ENCODE measurements around the gene MSGN1.

The MSGN1 gene

GRCh38 chr2:17816396-17817245 is at the start of gene MSGN1:
TSS of gene MSGN1 (plus strand) at chr2:17816460. CDS start at chr2:17816519, 59 bp downstream.
- DNase-seq (ENCODE audit: low read depth in 1 of 2, low spot score in 1 of 2): no peak

- DNase-seq (ENCODE audit: low read depth in 1 of 2, low spot score in 1 of 2): no peak
Observed at GRCh38 chr2:17768894-17769293, 47.4 kb upstream of the MSGN1 start.

GRCh38 chr2:17771956-17772355 is 44.3 kb upstream of the MSGN1 start:
- DNase-seq (ENCODE audit: low read depth in 1 of 2, low spot score in 1 of 2): no peak

- DNase-seq (ENCODE audit: low read depth in 1 of 2, low spot score in 1 of 2): no peak
Observed at GRCh38 chr2:17772532-17772931, 43.7 kb upstream of the MSGN1 start.

- DNase-seq (ENCODE audit: low read depth in 1 of 2, low spot score in 1 of 2): no peak
Observed at GRCh38 chr2:17780546-17780945, 35.7 kb upstream of the MSGN1 start.

- DNase-seq (ENCODE audit: low read depth in 1 of 2, low spot score in 1 of 2): no peak
Observed at GRCh38 chr2:17781482-17781881, 34.8 kb upstream of the MSGN1 start.

GRCh38 chr2:17786727-17787126 is 29.5 kb upstream of the MSGN1 start:
- DNase-seq (ENCODE audit: low read depth in 1 of 2, low spot score in 1 of 2): no peak

- DNase-seq (ENCODE audit: low read depth in 1 of 2, low spot score in 1 of 2): no peak
Observed at GRCh38 chr2:17788773-17789172, 27.5 kb upstream of the MSGN1 start.

- no peak for DNase-seq (ENCODE audit: low read depth in 1 of 2, low spot score in 1 of 2)
Observed at GRCh38 chr2:17790536-17790935, 25.7 kb upstream of the MSGN1 start.

GRCh38 chr2:17791121-17791816 is 25.0 kb upstream of the MSGN1 start:
- DNase-seq (ENCODE audit: low read depth in 1 of 2, low spot score in 1 of 2): no peak

- DNase-seq (ENCODE audit: low read depth in 1 of 2, low spot score in 1 of 2): no peak
Observed at GRCh38 chr2:17791817-17792130, 24.5 kb upstream of the MSGN1 start.

- DNase-seq (ENCODE audit: low read depth in 1 of 2, low spot score in 1 of 2): no peak
Observed at GRCh38 chr2:17792515-17792914, 23.7 kb upstream of the MSGN1 start.

- no peak for DNase-seq (ENCODE audit: low read depth in 1 of 2, low spot score in 1 of 2)
Observed at GRCh38 chr2:17793296-17793695, 23.0 kb upstream of the MSGN1 start.

- no peak for DNase-seq (ENCODE audit: low read depth in 1 of 2, low spot score in 1 of 2)
Observed at GRCh38 chr2:17793803-17794354, 22.4 kb upstream of the MSGN1 start.

- no peak for DNase-seq (ENCODE audit: low read depth in 1 of 2, low spot score in 1 of 2)
Observed at GRCh38 chr2:17795309-17795708, 21.0 kb upstream of the MSGN1 start.

- no peak for DNase-seq (ENCODE audit: low read depth in 1 of 2, low spot score in 1 of 2)
Observed at GRCh38 chr2:17798338-17798737, 17.9 kb upstream of the MSGN1 start.

GRCh38 chr2:17799301-17800120 is 16.7 kb upstream of the MSGN1 start:
- no peak for DNase-seq (ENCODE audit: low read depth in 1 of 2, low spot score in 1 of 2)

GRCh38 chr2:17800219-17800618 is 16.0 kb upstream of the MSGN1 start:
- no peak for DNase-seq (ENCODE audit: low read depth in 1 of 2, low spot score in 1 of 2)

GRCh38 chr2:17800693-17801458 is 15.4 kb upstream of the MSGN1 start:
- DNase-seq (ENCODE audit: low read depth in 1 of 2, low spot score in 1 of 2): no peak

GRCh38 chr2:17803497-17803896 is 12.8 kb upstream of the MSGN1 start:
- DNase-seq (ENCODE audit: low read depth in 1 of 2, low spot score in 1 of 2): no peak

- no peak for DNase-seq (ENCODE audit: low read depth in 1 of 2, low spot score in 1 of 2)
Observed at GRCh38 chr2:17804358-17804757, 11.9 kb upstream of the MSGN1 start.

Data from stimulated activated CD4-positive, alpha-beta T cell treated with anti-CD3 and anti-CD28 coated beads, Interleukin-15, amount 100 ng/mL, for 1 hour (primary cell).